ENCODE data around the gene PLA2G12A. TPM values are rescaled to one million over a fixed set of nuclear protein-coding genes. Genes with fewer than 3 reads are reported as not detected.

Gene PLA2G12A
- 10 to 100 TPM; 15.7 to 16.4 TPM for total RNA-seq

- peak; percentile 87 for DNase-seq
- Mint-ChIP-seq H3K36me3 (peaks cover 15% of the 10 kb centered on the region), H3K27me3 (no peaks in the 10 kb centered on the region), H3K9me3 (no peaks in the 10 kb centered on the region), H3K4me3 (peak within 1 kb of the TSS; percentile 92), H3K27ac (peak within 1 kb of the TSS; percentile 83), H3K4me1 (peaks cover 21% of the 10 kb centered on the region)
- POLR2A ChIA-PET, result interaction anchor here (0.6 to 1.5 kb wide), 5 partner anchors 9 to 297 kb away, joined by 3 to 11 read pairs (median 3); partner anchors contain the start of genes CASP6 and GAR1
- ATAC-seq (ENCODE audit: low read depth), result peak; percentile 88
Observed at GRCh38 chr4:109729718-109730618, at the start of gene PLA2G12A. Gene PLA2G12A, minus strand, starts transcription at chr4:109730070. Its CDS starts 261 bp downstream, at chr4:109729809.

GRCh38 chr4:109764789-109765402 is 35.0 kb upstream of the PLA2G12A start:
- Mint-ChIP-seq H3K36me3 (no peaks in the 10 kb centered on the region), H3K4me1 (no peaks in the 10 kb centered on the region), H3K9me3 (no peaks in the 10 kb centered on the region), H3K4me3 (no peak overlapping the region), H3K27me3 (peaks cover 11% of the 10 kb centered on the region), H3K27ac (no peak overlapping the region)
- POLR2A ChIA-PET, result no interaction called here
- no peak for ATAC-seq (ENCODE audit: low read depth)
- DNase-seq, result no peak

- no peak overlapping the region for H3K27ac Mint-ChIP-seq
- POLR2A ChIA-PET, result no interaction called here
- no peaks in the 10 kb centered on the region for H3K36me3 Mint-ChIP-seq
- H3K27me3 Mint-ChIP-seq, result peaks cover 10% of the 10 kb centered on the region
- DNase-seq (no peak), ATAC-seq (ENCODE audit: low read depth) (no peak)
- no peaks in the 10 kb centered on the region for H3K9me3 Mint-ChIP-seq
- no peaks in the 10 kb centered on the region for H3K4me1 Mint-ChIP-seq
- H3K4me3 Mint-ChIP-seq, result no peak overlapping the region
Observed at GRCh38 chr4:109764376-109764775, 34.5 kb upstream of the PLA2G12A start.

- no peak overlapping the region for H3K4me3 Mint-ChIP-seq
- DNase-seq, result no peak
- POLR2A ChIA-PET, result no interaction called here
- no peak for ATAC-seq (ENCODE audit: low read depth)
- H3K27me3 Mint-ChIP-seq, result peaks cover 11% of the 10 kb centered on the region
- H3K36me3 Mint-ChIP-seq, result no peaks in the 10 kb centered on the region
- no peaks in the 10 kb centered on the region for H3K4me1 Mint-ChIP-seq
- no peaks in the 10 kb centered on the region for H3K9me3 Mint-ChIP-seq
- H3K27ac Mint-ChIP-seq, result no peak overlapping the region
Observed at GRCh38 chr4:109760682-109761081, 30.8 kb upstream of the PLA2G12A start.

GRCh38 chr4:109755656-109756055 is 25.8 kb upstream of the PLA2G12A start:
- ATAC-seq (ENCODE audit: low read depth), result no peak
- Mint-ChIP-seq H3K4me3 (no peak overlapping the region), H3K9me3 (no peaks in the 10 kb centered on the region), H3K27me3 (peaks cover 12% of the 10 kb centered on the region), H3K27ac (no peak overlapping the region), H3K36me3 (no peaks in the 10 kb centered on the region), H3K4me1 (no peaks in the 10 kb centered on the region)
- POLR2A ChIA-PET, result interaction anchor here (1.1 kb wide), 1 partner anchor 323 kb away, joined by 3 read pairs; no protein-coding TSS in a partner anchor
- no peak for DNase-seq

GRCh38 chr4:109754093-109754857 is 24.4 kb upstream of the PLA2G12A start:
- peak; percentile 37 for DNase-seq
- Mint-ChIP-seq H3K27ac (no peak overlapping the region), H3K9me3 (no peaks in the 10 kb centered on the region), H3K4me3 (no peak overlapping the region), H3K36me3 (no peaks in the 10 kb centered on the region), H3K27me3 (peaks cover 8% of the 10 kb centered on the region), H3K4me1 (no peaks in the 10 kb centered on the region)
- peak; percentile 85 for ATAC-seq (ENCODE audit: low read depth)
- POLR2A ChIA-PET, result interaction anchor here (1.1 kb wide), 1 partner anchor 321 kb away, joined by 3 read pairs; no protein-coding TSS in a partner anchor

GRCh38 chr4:109752525-109752924 is 22.7 kb upstream of the PLA2G12A start:
- H3K27ac Mint-ChIP-seq, result no peak overlapping the region
- no peaks in the 10 kb centered on the region for H3K36me3 Mint-ChIP-seq
- no peak for DNase-seq
- ATAC-seq (ENCODE audit: low read depth), result no peak
- H3K27me3 Mint-ChIP-seq, result peaks cover 8% of the 10 kb centered on the region
- no peaks in the 10 kb centered on the region for H3K4me1 Mint-ChIP-seq
- POLR2A ChIA-PET, result no interaction called here
- H3K4me3 Mint-ChIP-seq, result no peak overlapping the region
- no peaks in the 10 kb centered on the region for H3K9me3 Mint-ChIP-seq

GRCh38 chr4:109751852-109752251 is 22.0 kb upstream of the PLA2G12A start:
- no peak for DNase-seq
- POLR2A ChIA-PET, result no interaction called here
- no peak overlapping the region for H3K4me3 Mint-ChIP-seq

GRCh38 chr4:109750652-109751244 is 20.9 kb upstream of the PLA2G12A start:
- POLR2A ChIA-PET, result interaction anchor here (1.1 kb wide), 1 partner anchor 60 kb away, joined by 3 read pairs; no protein-coding TSS in a partner anchor
- DNase-seq (no peak), ATAC-seq (ENCODE audit: low read depth) (no peak)
- Mint-ChIP-seq H3K4me3 (no peak overlapping the region), H3K27me3 (peaks cover 3% of the 10 kb centered on the region), H3K27ac (no peak overlapping the region), H3K36me3 (no peaks in the 10 kb centered on the region), H3K4me1 (no peaks in the 10 kb centered on the region), H3K9me3 (no peaks in the 10 kb centered on the region)

More at GRCh38 chr4:109751852-109752251, 22.0 kb upstream of the PLA2G12A start:
- ATAC-seq (ENCODE audit: low read depth), result no peak
- H3K4me1 Mint-ChIP-seq, result no peaks in the 10 kb centered on the region
- no peak overlapping the region for H3K27ac Mint-ChIP-seq
- H3K9me3 Mint-ChIP-seq, result no peaks in the 10 kb centered on the region
- no peaks in the 10 kb centered on the region for H3K36me3 Mint-ChIP-seq
- peaks cover 8% of the 10 kb centered on the region for H3K27me3 Mint-ChIP-seq

- DNase-seq (no peak), ATAC-seq (ENCODE audit: low read depth) (no peak)
- Mint-ChIP-seq H3K27me3 (peaks cover 3% of the 10 kb centered on the region), H3K4me3 (no peak overlapping the region), H3K27ac (no peak overlapping the region), H3K4me1 (no peaks in the 10 kb centered on the region), H3K36me3 (no peaks in the 10 kb centered on the region), H3K9me3 (no peaks in the 10 kb centered on the region)
- POLR2A ChIA-PET, result no interaction called here
Observed at GRCh38 chr4:109749388-109750082, 19.7 kb upstream of the PLA2G12A start.

GRCh38 chr4:109748114-109748513 is 18.2 kb upstream of the PLA2G12A start:
- no peak overlapping the region for H3K4me3 Mint-ChIP-seq
- peaks cover 6% of the 10 kb centered on the region for H3K27me3 Mint-ChIP-seq

GRCh38 chr4:109746728-109747127 is 16.9 kb upstream of the PLA2G12A start:
- POLR2A ChIA-PET, result no interaction called here

More at GRCh38 chr4:109748114-109748513, 18.2 kb upstream of the PLA2G12A start:
- H3K9me3 Mint-ChIP-seq, result no peaks in the 10 kb centered on the region
- ATAC-seq (ENCODE audit: low read depth) (no peak), DNase-seq (no peak)
- H3K4me1 Mint-ChIP-seq, result no peaks in the 10 kb centered on the region
- POLR2A ChIA-PET, result no interaction called here
- no peaks in the 10 kb centered on the region for H3K36me3 Mint-ChIP-seq
- no peak overlapping the region for H3K27ac Mint-ChIP-seq

More at GRCh38 chr4:109746728-109747127, 16.9 kb upstream of the PLA2G12A start:
- no peaks in the 10 kb centered on the region for H3K36me3 Mint-ChIP-seq
- H3K4me3 Mint-ChIP-seq, result no peak overlapping the region
- ATAC-seq (ENCODE audit: low read depth) (no peak), DNase-seq (no peak)
- H3K9me3 Mint-ChIP-seq, result no peaks in the 10 kb centered on the region
- H3K27ac Mint-ChIP-seq, result no peak overlapping the region
- H3K27me3 Mint-ChIP-seq, result peaks cover 8% of the 10 kb centered on the region
- no peaks in the 10 kb centered on the region for H3K4me1 Mint-ChIP-seq

Measured in activated naive CD8-positive, alpha-beta T cell treated with anti-CD3 and anti-CD28 coated beads, Interleukin-2, amount 10 ng/mL, durations not matched to agents 7 days and 5 days (primary cell).